NCI-H1092 (cell line): ENCODE data around the gene TUBB.

Experiments
- DNase-seq: peaks from one replicate; lab custom pipeline; 2025; lab: John Stamatoyannopoulos, UW

Gene TUBB

GRCh38 chr6:30719791-30720737 lies at the start of gene TUBB:
TUBB (plus strand) TSS chr6:30720352; CDS start chr6:30720507, 155 bp downstream.
- DNase-seq = peak; percentile 92

GRCh38 chr6:30670760-30671527 lies 49.2 kb upstream of the TUBB start:
- no peak for DNase-seq

GRCh38 chr6:30672445-30673253 lies 47.5 kb upstream of the TUBB start, which contains the start of gene DHX16:
DHX16 (minus strand) TSS chr6:30673006; CDS start chr6:30672841, 165 bp downstream.
- DNase-seq = peak; percentile 89

GRCh38 chr6:30676660-30677285 lies 43.4 kb upstream of the TUBB start:
- no peak for DNase-seq

GRCh38 chr6:30678964-30679726 lies 41.0 kb upstream of the TUBB start:
- peak; percentile 27 for DNase-seq

- no peak for DNase-seq
Observed at GRCh38 chr6:30679765-30680535, 40.2 kb upstream of the TUBB start.

GRCh38 chr6:30681766-30682142 lies 38.4 kb upstream of the TUBB start:
- no peak for DNase-seq

GRCh38 chr6:30682143-30683117 lies 37.7 kb upstream of the TUBB start:
- no peak for DNase-seq

GRCh38 chr6:30683183-30683979 lies 36.8 kb upstream of the TUBB start:
- DNase-seq = no peak

GRCh38 chr6:30683980-30684338 lies 36.2 kb upstream of the TUBB start:
- DNase-seq = no peak

GRCh38 chr6:30684386-30685156 lies 35.6 kb upstream of the TUBB start:
- DNase-seq = no peak

GRCh38 chr6:30685157-30686008 lies 34.8 kb upstream of the TUBB start:
- DNase-seq = no peak

- DNase-seq = no peak
Observed at GRCh38 chr6:30686009-30686907, 33.9 kb upstream of the TUBB start, which contains the start of gene PPP1R18. PPP1R18 (minus strand) TSS chr6:30686645; CDS start chr6:30686018, 627 bp downstream.

GRCh38 chr6:30686908-30687658 lies 33.1 kb upstream of the TUBB start:
- peak; percentile 16 for DNase-seq
